Spinal cord (tissue), 10 donors: Measurements from ENCODE around the gene CASP7. TPM values are rescaled to one million over a fixed set of nuclear protein-coding genes. Genes with fewer than 3 reads are reported as not detected.
A peak's percentile ranks its signal among the peaks of the same experiment; 100 is the strongest.

Source experiments
- DNase-seq, 6 donors: peaks; one replicate each; pipeline versions ENCODE4 v3.0.0 to v3.0.0-alpha.2; 2013 to 2015; ENCODE audit warnings: low spot score in 6 of 6, low read depth in 4 of 6
- H3K27ac ChIP-seq: one replicate; pipeline ENCODE4 v1.5.1; 2013; ENCODE audit warnings: low read depth, low read length, control low read depth
- H3K27me3 ChIP-seq: one replicate; pipeline ENCODE4 v1.6.1; 2013; ENCODE audit warnings: low read length; ENCODE audit not compliant: control insufficient read depth, insufficient read depth
- H3K36me3 ChIP-seq: one replicate; pipeline ENCODE4 v1.6.1; 2013; ENCODE audit warnings: low read length; ENCODE audit not compliant: control insufficient read depth, insufficient read depth
- H3K4me1 ChIP-seq: one replicate; pipeline ENCODE4 v1.6.1; 2013; ENCODE audit warnings: low read length; ENCODE audit not compliant: control insufficient read depth, insufficient read depth
- H3K4me3 ChIP-seq: one replicate; pipeline ENCODE4 v1.5.1; 2013; ENCODE audit warnings: low read depth, low read length, control low read depth
- H3K9me3 ChIP-seq: one replicate; pipeline ENCODE4 v1.6.1; 2013; ENCODE audit warnings: low read length; ENCODE audit not compliant: control insufficient read depth, insufficient read depth
- WGBS: methylation state at CpG from one replicate; pipeline ENCODE4 v1.1.5; 2013; ENCODE audit warnings: missing lambda C conversion rate; ENCODE audit not compliant: insufficient coverage; 5-methylcytosine and 5-hydroxymethylcytosine counted together
- long read RNA-seq, 4 donors: transcript quantifications; one replicate each; lab custom pipeline, GENCODE V29; 2026
- polyA plus RNA-seq, 2 donors: library from polyadenylated mRNA; unstranded; fragments of 120-200 nt; gene quantifications; one replicate each; pipeline ENCODE4 v1.2.1, GENCODE V29; 2013; ENCODE audit not compliant: insufficient read length in 2 of 2
- total RNA-seq, 2 donors: library from RNA; depleted of rRNA in 1 of 2; stranded (reverse); fragments of 120-200 nt in 1 of 2; fragments of >200 nt in 1 of 2; gene quantifications; one replicate each; pipeline versions ENCODE4 v1.2.3 to v1.2.4, GENCODE V29; 2013 to 2014
- donor health status: healthy.

The CASP7 gene
- 10 to 100 TPM; 10.0 to 23.3 TPM for total RNA-seq
- 1 to 10 TPM; 8.0 to 9.0 TPM for polyA plus RNA-seq
- long read RNA-seq, donor 1, partial matches to known transcripts, result 0 of 4 reads
- long read RNA-seq, donor 1, other reads (novel, unspliced or antisense), result 0 of 4 reads
- long read RNA-seq, donor 2, result 0 reads
- long read RNA-seq, donor 3, partial matches to known transcripts, result 0 of 3 reads
- long read RNA-seq, donor 3, other reads (novel, unspliced or antisense), result 0 of 3 reads
- long read RNA-seq, donor 4, transcript CASP7-203 (7 exons, 2,377 nt), result major isoform, 6 of 13 reads
- long read RNA-seq, donor 4, transcript CASP7-211 (7 exons, 2,467 nt), result major isoform, 6 of 13 reads
- long read RNA-seq, donor 4, partial matches to known transcripts, result 0 of 13 reads
- long read RNA-seq, donor 4, other reads (novel, unspliced or antisense), result 0 of 13 reads

- Histone ChIP-seq H3K27ac (peak within 1 kb of the TSS; percentile 92), H3K36me3 (no peaks in the 10 kb centered on the region), H3K4me1 (peaks cover 22% of the 10 kb centered on the region), H3K9me3 (no peaks in the 10 kb centered on the region), H3K4me3 (peak within 1 kb of the TSS; percentile 81), H3K27me3 (peaks cover 16% of the 10 kb centered on the region)
- under 1% methylated on average over 65 of the region's 68 CpGs for WGBS
- peak; percentile 39 to 89 (median 58) for DNase-seq
These were observed at the start of gene CASP7 for GRCh38 chr10:113679463-113680189. Gene CASP7 (plus strand): TSS chr10:113679912. CDS start chr10:113697494, 17,582 bp downstream.

- Histone ChIP-seq H3K27ac (no peak overlapping the region), H3K36me3 (no peaks in the 10 kb centered on the region)
- WGBS, result 87% methylated on average over 3 of the region's 5 CpGs
These were observed 48.7 kb upstream of the CASP7 start for GRCh38 chr10:113630929-113631533.

GRCh38 chr10:113631684-113632367, 47.9 kb upstream of the CASP7 start:
- no peaks in the 10 kb centered on the region for H3K36me3 ChIP-seq
- 22% methylated on average over 1 of the region's 6 CpGs for WGBS
- DNase-seq, result no peak
- H3K4me1 ChIP-seq, result no peaks in the 10 kb centered on the region
- H3K4me3 ChIP-seq, result no peak overlapping the region
- no peaks in the 10 kb centered on the region for H3K27me3 ChIP-seq
- H3K27ac ChIP-seq, result no peak overlapping the region
- no peaks in the 10 kb centered on the region for H3K9me3 ChIP-seq

More at GRCh38 chr10:113630929-113631533, 48.7 kb upstream of the CASP7 start:
- no peak overlapping the region for H3K4me3 ChIP-seq
- no peaks in the 10 kb centered on the region for H3K9me3 ChIP-seq
- H3K4me1 ChIP-seq, result no peaks in the 10 kb centered on the region
- no peaks in the 10 kb centered on the region for H3K27me3 ChIP-seq
- DNase-seq, result no peak

GRCh38 chr10:113639966-113640365, 39.7 kb upstream of the CASP7 start:
- H3K36me3 ChIP-seq, result no peaks in the 10 kb centered on the region
- H3K9me3 ChIP-seq, result peaks cover 2% of the 10 kb centered on the region
- H3K4me3 ChIP-seq, result no peak overlapping the region
- H3K4me1 ChIP-seq, result no peaks in the 10 kb centered on the region
- no peak for DNase-seq
- WGBS, result 80% methylated on average over 1 of the region's 3 CpGs
- H3K27me3 ChIP-seq, result no peaks in the 10 kb centered on the region
- no peak overlapping the region for H3K27ac ChIP-seq

GRCh38 chr10:113641702-113642101, 38.0 kb upstream of the CASP7 start:
- DNase-seq, result no peak
- H3K9me3 ChIP-seq, result peaks cover 2% of the 10 kb centered on the region
- H3K27ac ChIP-seq, result no peak overlapping the region
- H3K4me1 ChIP-seq, result peaks cover 3% of the 10 kb centered on the region
- no peaks in the 10 kb centered on the region for H3K27me3 ChIP-seq
- H3K36me3 ChIP-seq, result no peaks in the 10 kb centered on the region
- no peak overlapping the region for H3K4me3 ChIP-seq
- WGBS, result no CpG with 5 or more reads among the region's 4 CpGs

GRCh38 chr10:113643183-113643582, 36.5 kb upstream of the CASP7 start:
- no CpG with 5 or more reads among the region's 4 CpGs for WGBS
- no peak overlapping the region for H3K4me3 ChIP-seq
- H3K27ac ChIP-seq, result no peak overlapping the region
- DNase-seq, result no peak
- H3K4me1 ChIP-seq, result peaks cover 6% of the 10 kb centered on the region
- no peaks in the 10 kb centered on the region for H3K36me3 ChIP-seq
- H3K27me3 ChIP-seq, result no peaks in the 10 kb centered on the region
- H3K9me3 ChIP-seq, result peaks cover 2% of the 10 kb centered on the region

GRCh38 chr10:113644185-113645120, 35.3 kb upstream of the CASP7 start:
- no peaks in the 10 kb centered on the region for H3K27me3 ChIP-seq

GRCh38 chr10:113646336-113647201, 33.1 kb upstream of the CASP7 start:
- Histone ChIP-seq H3K27me3 (no peaks in the 10 kb centered on the region), H3K9me3 (no peaks in the 10 kb centered on the region), H3K4me3 (no peak overlapping the region), H3K36me3 (no peaks in the 10 kb centered on the region), H3K27ac (no peak overlapping the region), H3K4me1 (peaks cover 6% of the 10 kb centered on the region)
- peak in 4 of 6 donors; percentile 15 to 79 (median 19) for DNase-seq
- WGBS, result 59% methylated on average over 5 of the region's 10 CpGs

More at GRCh38 chr10:113644185-113645120, 35.3 kb upstream of the CASP7 start:
- Histone ChIP-seq H3K36me3 (no peaks in the 10 kb centered on the region), H3K9me3 (peaks cover 2% of the 10 kb centered on the region), H3K4me1 (peaks cover 6% of the 10 kb centered on the region), H3K4me3 (no peak overlapping the region), H3K27ac (no peak overlapping the region)
- DNase-seq, result peak in 1 of 6 donors; percentile 24
- WGBS, result 56% methylated on average over 3 of the region's 7 CpGs
